Tibial nerve (tissue), 4 donors: ENCODE measurements around the gene BCAS3.

ENCODE experiments used
- CTCF ChIP-seq, 5 experiments: fragments of 200-600 bp in 3 of 5; fragments of 450-650 bp in 2 of 5; sonication (generic) in 3 of 5; IDR thresholded peaks; one replicate each; pipeline ENCODE4 v1.5.1; 2016 to 2019; ENCODE audit warnings: antibody characterized with exemption in 5 of 5, mild to moderate bottlenecking in 3 of 5, moderate library complexity in 2 of 5
- EP300 ChIP-seq, 2 donors: sonication (generic); formaldehyde crosslinking; IDR thresholded peaks; one replicate each; pipeline ENCODE4 v1.6.1; 2017; ENCODE audit warnings: antibody characterized with exemption in 2 of 2, mild to moderate bottlenecking in 1 of 2

GRCh38 chr17:60908324-60908723 lies 230.7 kb downstream of the BCAS3 start:
- TF ChIP-seq EP300 (IDR thresholded peaks at IDR 0.05) (no peak), CTCF (IDR thresholded peaks at IDR 0.05) (no peak)
